Measurements from ENCODE around the gene RTN3. TPM values are rescaled to one million over a fixed set of nuclear protein-coding genes. Genes with fewer than 3 reads are reported as not detected.

RTN3 gene
- total RNA-seq, 1 experiment from 2014 or later: 95.0 TPM

- Histone ChIP-seq H3K4me1 (ENCODE audit: control insufficient read depth in 1 of 2, insufficient read depth in 2 of 2, low read length in 2 of 2) (peaks cover 10 to 17% of the 10 kb centered on the region in 2 experiments), H3K4me2 (ENCODE audit: low read length) (no peak overlapping the region), H2AFZ (ENCODE audit: low read depth, low read length, poor library complexity, severe bottlenecking) (no peak overlapping the region), H3K79me2 (ENCODE audit: insufficient read depth, low read length) (peaks cover 21% of the 10 kb centered on the region), H3K36me3 (ENCODE audit: control insufficient read depth in 1 of 2, insufficient read depth in 2 of 2, low read length in 2 of 2) (peaks cover 4 to 5% of the 10 kb centered on the region in 2 experiments; a peak in 2 of 4 replicates), H3K4me3 (replicated peaks in 1 of 2; ENCODE audit: low read depth in 1 of 2, low read length in 2 of 2) (no peak overlapping the region), H3K9ac (ENCODE audit: low read length) (no peak overlapping the region), H4K20me1 (ENCODE audit: insufficient read depth) (peaks cover 9% of the 10 kb centered on the region; the same call in 1 of the 2 replicates), H3K9me2 (ENCODE audit: insufficient read depth) (no peaks in the 10 kb centered on the region), H3K9me3 (ENCODE audit: control insufficient read depth in 1 of 2, insufficient read depth in 1 of 2, low read depth in 1 of 2, low read length in 2 of 2) (no peaks in the 10 kb centered on the region), H3K27ac (ENCODE audit: low read depth, low read length) (no peak overlapping the region), H3K27me3 (ENCODE audit: insufficient read depth, low read length) (no peaks in the 10 kb centered on the region)
- ChIA-PET CTCF (no interaction called here), RAD21 (ENCODE audit: low non-redundant PET in 1 of 2, low total read pairs in 2 of 2, uncharacterized antibody in 2 of 2, unreplicated experiment in 2 of 2) (no interaction called here), POLR2A (no interaction called here)
- intact Hi-C loops (cut with micrococcal nuclease): no loop called here
- no peak for ATAC-seq
- DNase-seq (ENCODE audit: low read depth, low spot score): no peak
- BruUV-seq (replicated peaks): no TSS peak
- TF ChIP-seq CTCF (IDR thresholded peaks at IDR 0.05 in 2 of 3, conservative IDR thresholded peaks at IDR 0.05 in 1 of 3; ENCODE audit: borderline replicate concordance in 1 of 3, insufficient read depth in 1 of 3, low read depth in 2 of 3, low read length in 2 of 3): no peak
- TF ChIP-seq, protein P1, sequence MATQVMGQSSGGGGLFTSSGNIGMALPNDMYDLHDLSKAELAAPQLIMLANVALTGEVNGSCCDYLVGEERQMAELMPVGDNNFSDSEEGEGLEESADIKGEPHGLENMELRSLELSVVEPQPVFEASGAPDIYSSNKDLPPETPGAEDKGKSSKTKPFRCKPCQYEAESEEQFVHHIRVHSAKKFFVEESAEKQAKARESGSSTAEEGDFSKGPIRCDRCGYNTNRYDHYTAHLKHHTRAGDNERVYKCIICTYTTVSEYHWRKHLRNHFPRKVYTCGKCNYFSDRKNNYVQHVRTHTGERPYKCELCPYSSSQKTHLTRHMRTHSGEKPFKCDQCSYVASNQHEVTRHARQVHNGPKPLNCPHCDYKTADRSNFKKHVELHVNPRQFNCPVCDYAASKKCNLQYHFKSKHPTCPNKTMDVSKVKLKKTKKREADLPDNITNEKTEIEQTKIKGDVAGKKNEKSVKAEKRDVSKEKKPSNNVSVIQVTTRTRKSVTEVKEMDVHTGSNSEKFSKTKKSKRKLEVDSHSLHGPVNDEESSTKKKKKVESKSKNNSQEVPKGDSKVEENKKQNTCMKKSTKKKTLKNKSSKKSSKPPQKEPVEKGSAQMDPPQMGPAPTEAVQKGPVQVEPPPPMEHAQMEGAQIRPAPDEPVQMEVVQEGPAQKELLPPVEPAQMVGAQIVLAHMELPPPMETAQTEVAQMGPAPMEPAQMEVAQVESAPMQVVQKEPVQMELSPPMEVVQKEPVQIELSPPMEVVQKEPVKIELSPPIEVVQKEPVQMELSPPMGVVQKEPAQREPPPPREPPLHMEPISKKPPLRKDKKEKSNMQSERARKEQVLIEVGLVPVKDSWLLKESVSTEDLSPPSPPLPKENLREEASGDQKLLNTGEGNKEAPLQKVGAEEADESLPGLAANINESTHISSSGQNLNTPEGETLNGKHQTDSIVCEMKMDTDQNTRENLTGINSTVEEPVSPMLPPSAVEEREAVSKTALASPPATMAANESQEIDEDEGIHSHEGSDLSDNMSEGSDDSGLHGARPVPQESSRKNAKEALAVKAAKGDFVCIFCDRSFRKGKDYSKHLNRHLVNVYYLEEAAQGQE (IDR thresholded peaks at IDR 0.05; ENCODE audit: low read depth): no peak
- TF ChIP-seq, protein P2, sequence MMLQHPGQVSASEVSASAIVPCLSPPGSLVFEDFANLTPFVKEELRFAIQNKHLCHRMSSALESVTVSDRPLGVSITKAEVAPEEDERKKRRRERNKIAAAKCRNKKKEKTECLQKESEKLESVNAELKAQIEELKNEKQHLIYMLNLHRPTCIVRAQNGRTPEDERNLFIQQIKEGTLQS (IDR thresholded peaks at IDR 0.05): no peak
- TF ChIP-seq EGR1 (IDR thresholded peaks at IDR 0.05; ENCODE audit: low read depth): no peak
- no peak for TF ChIP-seq EZH2 (IDR thresholded peaks at IDR 0.05)
- no peak for TF ChIP-seq YY1 (IDR thresholded peaks at IDR 0.05; ENCODE audit: extremely low read depth, insufficient replicate concordance, low read depth, low read length)
- TF ChIP-seq ELF1 (IDR thresholded peaks at IDR 0.05; ENCODE audit: borderline replicate concordance, low read depth): no peak
- TF ChIP-seq SRF (IDR thresholded peaks at IDR 0.05; ENCODE audit: low read depth): no peak
- no peak for TF ChIP-seq POLR2AphosphoS5 (IDR thresholded peaks at IDR 0.05; ENCODE audit: low read depth, low read length)
- TF ChIP-seq RAD21 (IDR thresholded peaks at IDR 0.05; ENCODE audit: low read depth): no peak
- no peak for TF ChIP-seq ZBTB33 (IDR thresholded peaks at IDR 0.05; ENCODE audit: extremely low read depth, insufficient replicate concordance, low read length)
- no peak for TF ChIP-seq TCF7L2 (IDR thresholded peaks at IDR 0.05; ENCODE audit: borderline replicate concordance, extremely low read depth, insufficient read depth, insufficient read length)
- no peak for TF ChIP-seq SP1 (IDR thresholded peaks at IDR 0.05; ENCODE audit: low read depth)
- no peak for TF ChIP-seq EZH2phosphoT487 (IDR thresholded peaks at IDR 0.05; ENCODE audit: borderline replicate concordance)
- no peak for TF ChIP-seq MAX (IDR thresholded peaks at IDR 0.05)
- no peak for TF ChIP-seq POLR2A (IDR thresholded peaks at IDR 0.05; ENCODE audit: borderline replicate concordance, extremely low read depth, insufficient read depth, insufficient read length)
- TF ChIP-seq ZFX (IDR thresholded peaks at IDR 0.05): no peak
- no peak for TF ChIP-seq SIN3A (IDR thresholded peaks at IDR 0.05; ENCODE audit: low read depth)
- TF ChIP-seq ZNF274 (IDR thresholded peaks at IDR 0.05; ENCODE audit: low read depth, low read length): no peak
Observed at GRCh38 chr11:63763496-63764339, 82.4 kb downstream of the RTN3 start.
